Measurements from ENCODE around the gene EPM2A. TPM values are rescaled to one million over a fixed set of nuclear protein-coding genes. Genes with fewer than 3 reads are reported as not detected.

EPM2A gene
- polyA plus RNA-seq, 1 donor (not counting 4 experiments of a cell fraction or from before 2014, with no cell fraction given): 2.4 TPM

GRCh38 chr6:145761584-145761983 lies 26.3 kb upstream of the EPM2A start:
- no peaks in the 10 kb centered on the region for H3K79me2 ChIP-seq (ENCODE audit: control insufficient read depth, insufficient read depth, low read length)
- FAIRE-seq (no peak), DNase-seq (ENCODE audit: low read depth, low spot score) (no peak)
- H3K4me3 ChIP-seq (ENCODE audit: control insufficient read depth in 2 of 3, extremely low read depth in 1 of 3, insufficient read depth in 2 of 3, low read depth in 1 of 3, low read length in 3 of 3): no peak overlapping the region
- no peak overlapping the region for H2AFZ ChIP-seq (ENCODE audit: control insufficient read depth, low read length)
- no peak overlapping the region for H3K27ac ChIP-seq (ENCODE audit: control insufficient read depth, insufficient read depth, low read length)
- no peaks in the 10 kb centered on the region for H3K36me3 ChIP-seq (ENCODE audit: control insufficient read depth in 2 of 2, extremely low read depth in 1 of 2, insufficient read depth in 2 of 2, low read length in 2 of 2)
- dilution Hi-C loops (cut with MboI; ENCODE audit: extremely low pct_ligation_motif_present, low sequenced_read_pairs): no loop called here
- H3K4me1 ChIP-seq (ENCODE audit: control insufficient read depth, extremely low read depth, insufficient read depth, low read length): peaks cover under 1% of the 10 kb centered on the region
- no peaks in the 10 kb centered on the region for H3K9me3 ChIP-seq (ENCODE audit: control insufficient read depth, low read depth, low read length)
- no peaks in the 10 kb centered on the region for H3K27me3 ChIP-seq (ENCODE audit: control insufficient read depth, extremely low read depth, insufficient read depth, low read length)
- no peak overlapping the region for H3K9ac ChIP-seq (ENCODE audit: control insufficient read depth, extremely low read depth, insufficient read depth, low read length)
- TF ChIP-seq CTCF (optimal IDR thresholded peaks at IDR 0.05 in 1 of 3, IDR thresholded peaks at IDR 0.05 in 1 of 3, conservative IDR thresholded peaks at IDR 0.05 in 1 of 3; ENCODE audit: extremely low read depth in 1 of 3, insufficient read depth in 2 of 3, low read length in 3 of 3) (peak in 2 of 3 experiments; percentile 6 to 31), EZH2 (IDR thresholded peaks at IDR 0.05; ENCODE audit: low read length) (no peak)
- no peaks in the 10 kb centered on the region for H4K20me1 ChIP-seq (ENCODE audit: control insufficient read depth, extremely low read depth, insufficient read depth, low read length)
- H3K4me2 ChIP-seq (ENCODE audit: control insufficient read depth, extremely low read depth, insufficient read depth, low read depth, low read length): no peak overlapping the region
- H3K9me1 ChIP-seq (ENCODE audit: control insufficient read depth, extremely low read depth, insufficient read depth, low read length): no peaks in the 10 kb centered on the region

- dilution Hi-C loops (cut with MboI; ENCODE audit: extremely low pct_ligation_motif_present, low sequenced_read_pairs): no loop called here
- DNase-seq (ENCODE audit: low read depth, low spot score) (no peak), FAIRE-seq (no peak)
- Histone ChIP-seq H3K9me1 (ENCODE audit: control insufficient read depth, extremely low read depth, insufficient read depth, low read length) (no peaks in the 10 kb centered on the region), H3K27me3 (ENCODE audit: control insufficient read depth, extremely low read depth, insufficient read depth, low read length) (no peaks in the 10 kb centered on the region), H3K9me3 (ENCODE audit: control insufficient read depth, low read depth, low read length) (no peaks in the 10 kb centered on the region), H3K27ac (ENCODE audit: control insufficient read depth, insufficient read depth, low read length) (no peak overlapping the region), H3K4me1 (ENCODE audit: control insufficient read depth, extremely low read depth, insufficient read depth, low read length) (peaks cover 15% of the 10 kb centered on the region), H2AFZ (ENCODE audit: control insufficient read depth, low read length) (no peak overlapping the region), H3K36me3 (ENCODE audit: control insufficient read depth in 2 of 2, extremely low read depth in 1 of 2, insufficient read depth in 2 of 2, low read length in 2 of 2) (no peaks in the 10 kb centered on the region), H3K79me2 (ENCODE audit: control insufficient read depth, insufficient read depth, low read length) (no peaks in the 10 kb centered on the region), H3K9ac (ENCODE audit: control insufficient read depth, extremely low read depth, insufficient read depth, low read length) (no peak overlapping the region), H3K4me2 (ENCODE audit: control insufficient read depth, extremely low read depth, insufficient read depth, low read depth, low read length) (no peak overlapping the region), H4K20me1 (ENCODE audit: control insufficient read depth, extremely low read depth, insufficient read depth, low read length) (no peaks in the 10 kb centered on the region), H3K4me3 (ENCODE audit: control insufficient read depth in 2 of 3, extremely low read depth in 1 of 3, insufficient read depth in 2 of 3, low read depth in 1 of 3, low read length in 3 of 3) (no peak overlapping the region)
- TF ChIP-seq EZH2 (IDR thresholded peaks at IDR 0.05; ENCODE audit: low read length): no peak
- TF ChIP-seq CTCF (optimal IDR thresholded peaks at IDR 0.05 in 1 of 3, IDR thresholded peaks at IDR 0.05 in 1 of 3, conservative IDR thresholded peaks at IDR 0.05 in 1 of 3; ENCODE audit: extremely low read depth in 1 of 3, insufficient read depth in 2 of 3, low read length in 3 of 3): no peak
Observed at GRCh38 chr6:145758113-145758512, 22.8 kb upstream of the EPM2A start.

Data from keratinocyte (primary cell).